SHP77 (cell line): ENCODE results near the gene ZNF300.
A peak's percentile ranks its signal among the peaks of the same experiment; 100 is the strongest.
"Not testable (repeated sequence)": the region's sequence is repeated elsewhere in the genome, so short reads cannot be mapped to it uniquely, and the experiment has no call there.

Experiments used
- DNase-seq, 2 experiments: peaks; one replicate each; lab custom pipeline; 2025; lab: John Stamatoyannopoulos, UW

The ZNF300 gene

DNA sequence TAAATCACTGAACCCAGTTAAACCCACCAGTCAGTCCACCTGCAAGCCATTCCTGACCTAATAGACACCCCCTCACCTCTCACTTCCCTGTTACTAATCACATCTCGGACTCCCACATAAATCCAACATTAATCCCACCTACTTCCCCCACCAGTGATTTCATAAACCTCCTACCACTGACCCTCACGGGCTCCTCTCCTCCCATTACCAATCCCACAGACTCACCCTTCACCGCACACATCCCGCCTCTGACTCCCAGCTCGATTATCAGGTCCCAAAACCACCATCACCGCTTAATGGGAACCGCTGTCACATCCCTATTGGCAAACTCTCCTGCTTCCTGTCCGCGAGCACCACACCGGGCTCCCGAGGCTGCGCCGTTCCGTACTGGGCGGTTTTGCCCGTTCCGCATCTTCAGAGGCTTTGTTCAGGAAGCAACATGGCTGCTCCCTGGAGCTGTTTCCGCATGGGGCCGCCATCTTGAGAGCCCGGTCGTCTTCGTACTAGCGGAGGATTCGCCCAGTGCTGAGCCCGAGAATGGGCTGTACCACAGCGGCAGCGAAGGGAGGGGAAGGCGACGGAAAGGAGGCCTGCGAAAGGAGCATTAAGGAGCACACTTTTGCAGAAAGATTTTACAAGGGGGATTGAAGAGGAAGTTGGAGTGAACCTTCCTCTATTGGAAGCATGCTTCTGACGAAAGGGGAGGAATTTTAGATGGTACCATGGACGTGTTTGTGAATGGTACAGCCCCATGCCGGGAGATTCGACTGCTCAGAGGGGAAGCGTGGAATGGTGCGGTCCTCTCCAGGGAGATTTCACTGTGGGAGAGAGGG is at the start of gene ZNF300:
TSS of gene ZNF300 (minus strand) at position 502 of the 833 bp plus-strand sequence. CDS start 1,825 bp downstream, outside the sequence.
- no peak for DNase-seq

DNA sequence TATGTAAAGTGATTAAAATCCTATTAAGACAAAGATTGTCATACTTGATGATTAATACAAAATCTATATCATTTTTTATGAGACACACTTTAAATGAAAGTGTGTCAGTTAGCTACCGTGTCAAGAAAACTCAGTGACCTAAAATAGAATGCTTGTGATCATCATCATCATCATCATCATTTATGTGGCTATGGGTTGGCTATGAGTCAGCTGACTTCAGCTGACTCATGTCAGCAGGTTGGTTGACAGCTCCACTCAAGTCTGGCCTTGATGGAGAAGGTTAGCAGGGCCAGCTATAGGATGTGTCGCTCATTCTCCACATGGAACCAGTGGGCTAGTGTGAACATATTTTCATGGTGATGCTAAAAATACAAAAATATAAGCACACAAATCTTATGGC is 43.8 kb upstream of the ZNF300 start:
- no peak for DNase-seq

DNA sequence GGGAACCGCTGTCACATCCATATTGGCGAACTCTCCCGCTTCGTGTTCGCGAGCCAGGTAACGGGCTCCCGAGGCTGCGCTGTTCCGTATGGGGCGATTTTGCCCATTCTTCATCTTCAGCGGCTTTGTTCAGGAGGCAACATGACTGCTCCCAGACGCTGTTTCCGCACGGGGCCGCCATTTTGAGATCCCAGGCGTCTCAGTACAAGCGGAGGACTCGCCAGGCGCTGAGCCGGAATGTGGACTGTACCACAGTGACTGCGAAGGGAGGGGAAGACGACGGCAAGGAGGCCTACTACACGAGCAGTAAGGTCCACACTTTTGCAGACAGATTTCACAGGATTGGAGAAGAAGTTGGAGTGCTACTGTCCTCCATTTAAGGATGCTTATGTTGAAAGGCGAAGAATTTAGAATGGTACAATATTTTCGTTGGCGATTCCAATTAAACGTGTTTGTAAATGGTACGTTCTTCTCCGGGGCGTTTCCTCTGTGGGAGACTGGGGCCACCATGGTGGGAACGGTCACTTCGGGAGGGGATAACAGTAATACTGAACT is 41.6 kb upstream of the ZNF300 start:
- DNase-seq: no peak

DNA sequence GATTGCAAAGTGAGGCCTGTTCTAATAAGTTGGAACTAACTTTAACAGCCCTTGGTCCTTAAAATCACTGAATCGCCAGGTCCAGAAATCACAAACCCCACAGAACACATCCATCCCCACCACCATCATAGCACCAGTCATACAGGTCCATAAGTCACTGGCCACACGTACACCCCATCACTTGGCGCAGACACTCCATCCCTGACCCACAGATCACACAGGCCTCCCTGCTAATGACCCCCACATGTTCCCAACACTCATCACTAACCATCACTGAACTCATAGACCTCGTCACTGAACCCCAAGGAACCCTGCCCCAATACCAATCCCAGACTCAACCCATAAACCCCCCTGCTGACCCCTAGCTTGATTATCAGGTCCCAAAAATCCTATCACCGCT is 41.2 kb upstream of the ZNF300 start:
- no peak for DNase-seq

DNA sequence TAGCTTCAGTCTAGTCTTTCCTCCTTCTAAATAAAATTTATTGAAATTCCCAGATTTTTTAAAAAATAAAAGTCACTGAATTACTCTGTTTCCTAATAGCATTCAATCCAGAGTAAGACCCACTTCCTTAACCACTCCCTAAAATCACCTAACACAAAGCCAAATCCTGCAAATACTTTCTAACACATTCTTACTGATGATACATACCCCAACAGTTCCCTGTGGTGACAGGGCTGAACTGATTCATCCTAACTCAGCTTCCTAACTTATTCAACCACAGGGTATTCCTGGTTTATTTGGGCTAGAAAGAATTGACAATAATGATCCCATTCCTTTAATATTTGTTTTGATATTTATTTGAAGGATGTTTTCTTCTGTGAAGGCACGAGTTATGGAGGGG is 40.7 kb upstream of the ZNF300 start:
- no peak for DNase-seq

DNA sequence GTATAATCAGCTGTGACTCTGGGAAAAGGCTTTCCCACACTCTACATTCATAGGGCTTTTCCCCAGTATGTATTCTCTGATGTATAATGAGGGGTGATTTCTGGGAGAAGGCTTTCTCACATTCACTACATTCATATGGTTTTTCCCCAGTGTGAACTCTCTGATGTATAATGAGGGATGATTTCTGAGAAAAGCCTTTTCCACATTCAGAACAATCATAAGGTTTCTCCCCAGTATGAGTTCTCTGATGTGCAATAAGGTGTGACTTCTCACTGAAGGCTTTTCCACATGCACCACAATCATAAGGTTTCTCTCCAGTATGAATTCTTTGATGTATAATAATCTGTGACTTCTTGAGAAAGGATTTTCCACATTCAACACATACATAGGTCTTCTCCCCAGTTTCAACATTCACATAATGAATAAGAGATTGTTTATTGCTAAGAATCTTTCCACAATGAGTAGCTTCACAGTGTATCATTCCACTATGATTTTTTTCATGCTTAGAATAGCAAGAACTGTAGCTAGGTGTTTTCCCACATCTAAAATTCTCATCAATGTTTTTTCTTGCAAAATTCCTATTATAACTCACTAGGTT is 26.7 kb upstream of the ZNF300 start:
- DNase-seq: no peak

DNA sequence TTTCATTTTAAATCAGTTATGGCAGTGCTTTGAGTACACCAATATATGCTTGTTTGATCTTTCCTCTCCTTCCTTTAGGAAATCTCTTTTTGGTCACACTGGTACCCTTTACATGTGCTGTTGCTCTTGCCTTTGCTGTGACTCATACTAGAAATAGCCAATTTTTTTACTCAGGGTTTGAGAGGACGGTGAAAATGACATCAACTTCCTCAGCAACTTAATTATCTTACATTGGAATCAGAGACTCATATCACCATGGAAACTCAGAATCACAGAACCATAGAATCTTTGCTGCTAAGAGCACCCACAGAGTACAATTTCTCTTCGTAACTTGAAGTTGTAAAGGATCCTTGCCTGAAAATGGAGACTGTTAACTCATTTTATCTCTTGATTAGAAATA is 13.8 kb upstream of the ZNF300 start:
- no peak for DNase-seq

DNA sequence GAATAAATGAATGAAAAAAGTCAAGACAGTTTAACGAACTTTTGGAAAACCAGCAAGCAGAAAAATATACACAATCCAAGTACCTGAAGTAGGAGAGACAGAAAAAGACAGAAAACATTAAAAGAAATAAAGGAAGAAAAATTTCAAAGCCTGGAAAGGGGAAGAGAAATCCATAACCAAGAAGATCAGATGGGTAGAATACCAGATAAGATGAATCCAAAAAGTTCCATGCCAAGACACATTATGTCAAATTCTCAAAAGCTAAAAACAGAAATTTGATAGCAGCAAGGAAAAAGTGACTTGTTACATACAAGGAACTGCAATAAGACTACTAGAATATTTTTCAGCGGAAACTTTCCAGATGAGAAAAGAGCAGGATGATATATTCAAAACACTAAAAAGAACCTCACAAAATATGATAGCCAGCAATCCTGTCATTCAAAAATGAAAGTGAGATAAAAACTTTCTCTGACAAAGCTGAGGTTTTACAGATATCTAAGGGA is 7.6 kb upstream of the ZNF300 start:
- DNase-seq: no peak

DNA sequence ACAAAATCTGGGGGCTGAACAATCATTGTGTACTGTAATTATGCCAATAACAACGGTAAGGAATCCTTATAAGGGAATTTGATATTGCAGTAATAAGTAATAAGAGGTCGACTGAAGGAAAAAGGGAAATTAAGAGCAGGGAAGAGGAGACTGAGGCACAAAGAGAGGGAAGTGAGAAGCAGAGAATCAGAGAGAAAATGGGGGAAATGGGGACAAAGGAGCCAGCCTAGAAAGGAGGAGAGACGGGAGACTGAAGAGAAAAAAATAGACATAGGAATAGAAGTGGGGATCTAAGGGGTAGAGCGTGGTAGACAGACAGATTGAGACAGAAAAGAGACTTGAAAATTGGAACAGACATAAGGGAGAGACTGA is 518 bp upstream of the ZNF300 start:
- no peak for DNase-seq

DNA sequence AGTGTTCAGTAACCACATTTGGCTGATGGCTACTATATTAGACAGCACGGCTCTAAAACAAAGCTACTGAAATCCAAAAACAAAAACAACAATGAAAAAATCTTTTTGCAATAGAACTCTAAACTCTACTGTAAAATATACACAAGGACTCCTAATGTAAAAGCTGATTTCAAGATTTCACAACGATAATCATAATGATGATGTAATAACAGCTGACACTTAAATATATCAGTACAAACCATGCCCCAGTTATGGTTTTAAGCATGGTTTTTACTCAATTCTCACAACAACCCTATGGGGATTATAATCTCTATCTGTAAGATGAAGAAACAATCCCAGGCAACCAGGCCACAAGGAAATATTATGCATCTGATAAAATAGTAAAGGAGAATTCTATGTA is 3.3 kb downstream of the ZNF300 start:
- no peak for DNase-seq

DNA sequence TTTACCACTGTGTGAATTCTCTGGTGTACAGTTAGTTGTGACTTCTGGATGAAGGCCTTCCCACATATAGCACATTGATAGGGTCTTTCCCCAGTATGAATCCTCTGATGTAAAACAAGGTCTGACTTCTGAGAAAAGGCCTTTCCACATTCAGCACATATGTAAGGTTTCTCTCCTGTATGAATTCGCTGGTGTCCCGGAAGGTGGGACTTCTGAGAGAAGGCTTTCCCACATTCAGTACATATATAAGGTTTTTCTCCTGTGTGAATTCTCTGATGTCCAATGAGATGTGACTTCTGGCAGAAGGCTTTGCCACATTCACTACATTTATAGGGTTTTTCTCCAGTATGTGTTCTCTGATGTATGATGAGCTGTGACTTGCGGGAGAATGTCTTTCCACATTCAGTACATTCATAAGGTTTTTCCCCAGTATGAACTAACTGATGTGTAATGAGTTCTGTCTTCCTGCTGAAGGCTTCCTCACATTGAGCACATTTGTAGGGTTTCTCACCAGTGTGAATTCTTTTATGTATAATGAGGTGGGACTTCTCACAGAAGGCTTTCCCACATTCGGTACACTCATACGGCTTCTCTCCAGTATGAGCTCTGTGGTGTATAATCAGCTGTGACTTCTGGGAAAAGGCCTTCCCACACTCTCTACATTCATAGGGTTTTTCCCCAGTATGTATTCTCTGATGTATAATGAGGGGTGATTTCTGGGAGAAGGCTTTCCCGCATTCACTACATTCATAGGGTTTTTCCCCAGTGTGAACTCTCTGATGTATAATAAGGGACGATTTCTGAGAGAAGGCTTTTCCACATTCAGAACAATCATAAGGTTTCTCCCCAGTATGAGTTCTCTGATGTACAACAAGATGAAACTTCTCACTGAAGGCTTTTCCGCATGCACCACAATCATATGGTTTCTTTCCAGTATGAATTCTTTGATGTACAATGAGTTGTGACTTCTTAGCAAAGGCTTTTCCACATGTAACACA is 9.1 kb downstream of the ZNF300 start:
- DNase-seq: no peak

DNA sequence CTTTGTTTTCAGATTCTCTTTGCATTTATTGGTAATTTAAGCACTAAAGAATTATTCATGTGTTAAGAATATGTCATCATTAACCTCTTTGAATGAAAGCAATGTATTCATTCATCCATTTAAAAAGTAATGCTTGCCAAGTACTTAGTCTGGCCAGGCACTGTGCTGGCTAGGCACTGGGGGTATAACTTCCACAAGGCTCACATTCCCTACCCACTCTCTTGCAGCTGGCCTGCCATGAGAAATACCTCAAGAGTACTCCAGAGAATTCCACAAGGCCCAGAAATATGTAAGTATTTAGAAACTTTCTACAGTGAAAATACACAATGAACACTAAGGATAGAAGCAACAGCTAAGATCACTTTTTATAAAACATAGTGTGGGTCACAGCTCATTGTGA is 25.4 kb downstream of the ZNF300 start:
- DNase-seq: no peak

DNA sequence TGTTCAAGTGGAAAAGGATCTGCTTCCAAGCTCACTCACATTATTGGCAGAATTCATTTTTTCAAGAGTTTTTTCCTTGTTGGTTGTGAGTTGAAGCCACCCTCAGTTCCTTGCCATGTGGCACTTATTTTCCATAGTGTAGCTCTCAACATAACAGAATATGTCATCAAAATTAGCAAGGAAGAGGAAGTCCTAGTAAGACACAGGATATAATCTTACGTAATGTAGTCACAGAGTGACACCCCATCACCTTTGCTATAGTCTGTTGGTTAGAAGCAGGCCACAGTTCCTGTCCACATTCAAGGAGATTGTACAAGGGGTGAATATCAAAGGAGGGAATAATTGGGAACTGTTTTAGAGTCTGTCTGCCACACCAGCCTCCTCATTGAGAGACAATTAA is 42.7 kb downstream of the ZNF300 start:
- no peak for DNase-seq

DNA sequence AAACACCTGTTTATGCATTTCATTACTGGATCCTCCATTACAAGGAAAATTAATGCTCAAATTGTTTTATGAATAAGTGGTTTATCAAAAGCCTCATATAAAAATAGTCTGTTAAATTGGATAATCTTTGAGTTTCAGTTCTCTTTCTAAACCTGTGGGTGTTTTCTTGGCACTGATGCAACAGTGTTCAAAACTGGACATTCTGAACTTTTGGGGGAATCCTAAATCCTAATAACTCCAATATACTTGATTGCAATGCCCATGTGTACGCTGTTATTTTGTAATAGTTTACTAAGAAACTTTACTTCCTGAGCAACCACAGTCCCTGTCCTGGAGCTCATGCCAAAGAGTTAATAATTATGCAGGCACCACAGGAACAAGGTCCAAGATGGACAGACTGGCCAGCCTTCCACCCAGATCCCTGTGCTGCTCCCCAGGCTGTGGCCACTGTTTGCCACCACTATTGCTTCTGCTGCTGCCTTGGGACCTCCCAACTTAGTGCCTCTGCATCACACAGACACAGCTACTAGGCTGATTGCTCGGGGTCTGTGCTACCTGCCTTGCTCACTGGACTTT is 44.4 kb downstream of the ZNF300 start:
- DNase-seq: no peak

DNA sequence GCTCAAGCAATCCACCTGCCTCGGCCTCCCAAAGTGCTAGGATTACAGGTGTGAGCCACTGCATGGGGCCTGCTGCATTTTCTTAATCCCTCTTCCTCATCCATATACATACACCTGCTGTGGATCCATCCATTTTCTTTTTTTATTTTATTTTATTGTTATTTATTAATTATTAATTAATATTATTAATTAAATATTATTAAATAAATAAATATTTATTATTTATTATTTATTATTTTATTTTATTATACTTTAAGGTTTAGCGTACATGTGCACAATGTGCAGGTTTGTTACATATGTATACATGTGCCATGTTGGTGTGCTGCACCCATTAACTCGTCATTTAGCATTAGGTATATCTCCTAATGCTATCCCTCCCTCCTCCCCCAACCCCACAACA is 48.1 kb downstream of the ZNF300 start:
- DNase-seq: not testable (repeated sequence)

DNA sequence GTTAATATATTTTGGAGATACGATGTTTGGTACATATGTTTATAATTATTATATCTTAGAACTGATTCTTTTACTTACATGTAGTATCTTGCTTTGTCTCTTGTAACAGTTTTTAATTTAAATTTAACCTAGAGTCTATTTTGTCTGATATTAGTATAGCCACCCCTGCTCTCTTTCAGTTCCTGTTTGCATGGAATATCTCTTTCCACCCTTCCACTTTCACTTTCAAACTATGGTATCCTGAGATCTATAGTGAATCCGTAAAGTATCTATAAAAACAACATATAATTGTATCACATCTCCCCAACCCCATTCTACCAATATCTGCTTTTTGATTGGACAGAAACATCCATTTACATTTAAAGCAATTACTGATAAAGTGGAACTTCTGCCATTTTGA is 51.2 kb downstream of the ZNF300 start:
- no peak for DNase-seq

DNA sequence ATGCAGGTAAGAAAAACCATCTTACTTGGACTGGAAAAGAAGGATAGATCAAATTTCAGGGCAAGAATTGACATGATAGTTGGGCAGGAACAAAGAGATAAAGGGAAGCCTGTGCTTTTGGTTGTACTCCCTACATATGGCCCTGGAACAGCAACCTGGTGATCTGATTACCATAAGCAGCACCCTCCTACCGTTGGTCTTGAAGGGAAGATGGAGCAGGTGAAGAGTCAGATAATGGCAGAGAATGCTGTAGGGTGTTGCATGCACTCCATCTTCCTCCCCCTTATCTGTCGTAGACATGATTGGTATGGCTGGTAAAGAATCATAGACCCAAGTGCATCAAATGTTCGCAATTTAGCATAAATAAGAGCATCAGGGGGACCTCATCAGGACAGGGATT is 53.7 kb downstream of the ZNF300 start:
- no peak for DNase-seq

DNA sequence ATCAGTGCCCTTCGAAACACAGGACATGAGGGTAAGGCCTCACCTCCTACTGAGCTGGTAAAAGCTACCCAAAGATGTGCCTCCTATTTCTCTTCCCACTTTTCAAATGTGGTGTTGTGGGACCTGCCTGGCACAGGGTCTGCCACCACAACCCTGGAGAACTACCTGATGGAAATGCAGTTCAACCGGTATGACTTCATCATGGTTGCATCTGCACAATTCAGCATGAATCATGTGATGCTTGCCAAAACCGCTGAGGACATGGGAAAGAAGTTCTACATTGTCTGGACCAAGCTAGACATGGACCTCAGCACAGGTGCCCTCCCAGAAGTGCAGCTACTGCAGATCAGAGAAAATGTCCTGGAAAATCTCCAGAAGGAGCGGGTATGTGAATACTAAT is 56.5 kb downstream of the ZNF300 start:
- no peak for DNase-seq

DNA sequence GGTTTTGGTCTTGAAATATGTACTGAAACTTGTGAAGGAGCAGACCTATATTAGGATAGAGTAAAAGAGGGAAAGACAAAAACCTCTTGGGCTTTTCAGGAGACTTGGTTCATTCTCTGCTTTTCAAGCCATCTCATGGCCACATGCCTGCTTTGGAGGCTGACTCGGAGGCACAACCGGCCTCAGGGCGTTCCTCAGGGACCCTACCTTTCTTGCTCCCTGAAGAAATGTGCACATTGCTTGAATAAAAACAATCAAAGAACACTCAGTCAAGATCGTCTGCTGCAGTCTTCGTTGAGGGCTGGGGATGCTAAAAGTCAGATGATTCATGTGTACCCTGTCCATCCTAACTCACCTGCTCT is 57.5 kb downstream of the ZNF300 start:
- DNase-seq: no peak

DNA sequence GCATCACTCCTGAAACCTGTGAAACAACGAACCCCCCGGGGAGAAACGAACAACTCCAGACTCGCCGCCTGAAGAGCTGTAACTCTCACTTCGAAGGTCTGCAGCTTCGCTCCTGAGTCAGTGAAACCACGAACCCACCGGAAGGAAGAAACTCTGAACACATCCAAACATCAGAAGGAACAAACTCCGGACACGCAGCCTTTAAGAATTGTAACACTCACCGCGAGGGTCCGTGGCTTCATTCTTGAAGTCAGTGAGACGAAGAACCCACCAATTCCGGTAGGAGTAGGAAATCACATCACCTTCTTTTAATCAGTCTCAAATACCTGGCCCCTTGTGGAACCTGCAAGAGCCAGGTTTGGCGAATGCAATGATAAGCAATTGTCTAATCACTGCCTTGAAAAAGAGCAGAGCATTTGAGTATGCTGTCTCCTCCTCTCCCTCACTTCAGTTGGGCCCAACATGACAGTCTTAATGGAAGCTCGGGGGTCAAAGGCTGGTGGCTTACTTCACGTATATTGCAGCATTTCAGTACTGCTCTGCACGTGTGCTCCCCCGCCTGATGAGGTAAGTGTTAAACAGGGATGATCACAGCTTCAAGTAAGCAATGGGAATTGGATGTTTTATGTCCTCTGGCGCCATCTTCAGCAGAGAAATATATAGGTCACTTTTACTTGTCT is 58.0 kb downstream of the ZNF300 start:
- peak; percentile 74 to 83 for DNase-seq

DNA sequence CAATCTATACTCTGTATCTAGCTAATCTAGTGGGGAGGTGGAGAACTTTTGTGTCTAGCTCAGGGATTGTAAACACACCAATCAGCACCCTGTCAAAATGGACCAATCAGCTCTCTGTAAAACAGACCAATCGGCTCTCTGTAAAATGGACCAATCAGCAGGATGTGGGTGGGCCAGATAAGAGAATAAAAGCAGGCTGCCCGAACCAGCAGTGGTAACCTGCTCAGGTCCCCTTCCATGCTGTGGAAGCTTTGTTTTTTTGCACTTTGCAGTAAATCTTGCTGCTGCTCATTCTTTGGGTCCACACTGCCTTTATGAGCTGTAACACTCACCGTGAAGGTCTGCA is 58.5 kb downstream of the ZNF300 start, which contains the start of gene IRGM:
TSS of gene IRGM (plus strand) at position 214 of the 346 bp plus-strand sequence. CDS start 1,603 bp downstream, outside the sequence.
- not testable (repeated sequence) for DNase-seq
